CD4-positive, CD25-positive, alpha-beta regulatory T cell (primary cell): ENCODE results near the gene EPHA2. TPM values are rescaled to one million over a fixed set of nuclear protein-coding genes. Genes with fewer than 3 reads are reported as not detected.

ENCODE experiments used
- ATAC-seq, 2 donors: fragments of 150-1000 bp; cut with Tn5 transposase; one replicate each; pipeline ENCODE4 v1.10.0; 2021; ENCODE audit warnings: low read depth in 2 of 2, moderate number of reproducible peaks in 2 of 2, moderate library complexity in 1 of 2
- DNase-seq, 3 donors: peaks; one replicate each; pipeline versions ENCODE4 v3.0.0 to v3.0.0-alpha.2; 2012 to 2022; ENCODE audit warnings: mixed read lengths in 1 of 3
- H3K27ac ChIP-seq: one replicate; pipeline ENCODE4 v1.7.0; 2013; ENCODE audit warnings: mild to moderate bottlenecking, low read length; ENCODE audit not compliant: insufficient read depth, poor library complexity, severe bottlenecking
- H3K27me3 ChIP-seq: one replicate; pipeline ENCODE4 v1.7.0; 2013; ENCODE audit warnings: low read length; ENCODE audit not compliant: control insufficient read depth, insufficient read depth
- H3K36me3 ChIP-seq: one replicate; pipeline ENCODE4 v1.7.0; 2013; ENCODE audit warnings: mild to moderate bottlenecking, low read length, moderate library complexity; ENCODE audit not compliant: control insufficient read depth, insufficient read depth
- H3K4me1 ChIP-seq: 2 replicates; pipeline ENCODE4 v1.7.0; 2013; ENCODE audit warnings: mild to moderate bottlenecking, low read length; ENCODE audit not compliant: insufficient read depth, control insufficient read depth, poor library complexity, severe bottlenecking
- H3K4me3 ChIP-seq: one replicate; pipeline ENCODE4 v1.7.0; 2013; ENCODE audit warnings: low read depth, mild to moderate bottlenecking, low read length, moderate library complexity
- H3K9me3 ChIP-seq, 2 experiments: 1 replicate in 1 of 2; 2 replicates in 1 of 2; pipeline ENCODE4 v1.7.0; 2013; ENCODE audit warnings: low read length in 2 of 2, mild to moderate bottlenecking in 1 of 2, moderate library complexity in 1 of 2; ENCODE audit not compliant: control insufficient read depth in 2 of 2
- H3K27ac Mint-ChIP-seq, 3 donors: one replicate each; pipeline ENCODE4 v1.8.0; 2020 to 2022; ENCODE audit warnings: mild to moderate bottlenecking in 3 of 3, mixed read lengths in 3 of 3, moderate library complexity in 2 of 3
- H3K27me3 Mint-ChIP-seq: one replicate; pipeline ENCODE4 v1.8.0; 2022; ENCODE audit warnings: mild to moderate bottlenecking, mixed read lengths
- H3K36me3 Mint-ChIP-seq: one replicate; pipeline ENCODE4 v1.8.0; 2020; ENCODE audit warnings: mixed read lengths
- H3K4me1 Mint-ChIP-seq, 4 donors: one replicate each; pipeline ENCODE4 v1.8.0; 2020 to 2022; ENCODE audit warnings: mixed read lengths in 4 of 4, mild to moderate bottlenecking in 1 of 4
- H3K4me3 Mint-ChIP-seq, 4 donors: one replicate each; pipeline ENCODE4 v1.8.0; 2020 to 2022; ENCODE audit warnings: mild to moderate bottlenecking in 4 of 4, mixed read lengths in 4 of 4, moderate library complexity in 3 of 4
- H3K9me3 Mint-ChIP-seq, 7 donors: one replicate each; pipeline ENCODE4 v1.8.0; 2020 to 2022; ENCODE audit warnings: mixed read lengths in 7 of 7, mild to moderate bottlenecking in 3 of 7, moderate library complexity in 2 of 7
- polyA plus RNA-seq, 4 donors: library from polyadenylated mRNA; unstranded; fragments of 300-500 nt; fragmentation: Illumina TruSeq; gene quantifications; one replicate each; pipeline ENCODE4 v1.2.3, GENCODE V29; 2021
- total RNA-seq: library from RNA; stranded (reverse); gene quantifications from one replicate; pipeline ENCODE4 v1.2.3, GENCODE V29; 2022

The EPHA2 gene
- total RNA-seq: not detected
- not detected for polyA plus RNA-seq

DNA sequence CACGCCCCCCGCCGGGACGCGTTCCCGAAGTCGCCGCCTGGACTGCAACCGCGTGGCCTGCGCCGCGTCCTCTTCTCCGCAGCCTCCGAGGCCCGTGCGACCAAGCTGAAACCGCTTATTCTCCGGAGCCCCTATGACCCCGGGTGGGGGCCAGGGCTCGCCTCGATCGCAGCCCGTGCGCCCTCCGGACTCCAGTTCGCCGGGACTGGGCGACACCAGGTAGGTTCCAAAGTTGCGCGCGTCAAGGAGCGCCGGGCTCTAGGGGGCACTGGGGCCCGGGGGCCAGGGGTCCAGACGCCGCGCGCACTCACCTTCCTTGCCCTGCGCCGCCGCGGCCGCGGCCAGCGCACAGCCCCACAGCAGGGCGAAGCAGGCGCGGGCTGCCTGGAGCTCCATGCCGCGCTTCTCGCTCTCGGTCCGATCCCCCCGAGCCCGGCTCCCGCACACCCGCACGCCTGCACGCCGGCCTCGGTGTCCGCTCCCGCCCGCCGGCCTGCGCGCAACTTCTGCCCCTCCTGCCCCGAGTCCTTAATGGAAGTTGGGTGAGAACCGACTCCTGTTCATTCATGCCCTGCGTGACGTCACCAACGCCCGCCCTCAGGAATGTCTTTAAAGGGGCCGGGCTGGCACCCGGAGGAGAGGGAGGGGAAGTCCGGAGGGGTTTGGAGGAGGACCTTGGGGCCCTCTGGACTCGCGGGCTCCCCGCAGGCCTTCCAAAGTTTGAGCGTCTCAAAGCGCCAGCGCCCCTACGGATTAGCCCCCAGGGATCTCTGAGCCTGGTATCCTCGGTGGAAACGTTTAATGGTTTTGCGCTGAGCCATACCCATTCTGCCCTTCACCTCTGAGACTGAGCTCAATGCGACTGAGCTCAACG, at the start of gene EPHA2:
TSS of gene EPHA2 (minus strand) at position 533 of the 874 bp plus-strand sequence. CDS start at position 396, 137 bp downstream.
- no peak for ATAC-seq
- H3K27me3 ChIP-seq: peaks cover 3% of the 10 kb centered on the region

DNA sequence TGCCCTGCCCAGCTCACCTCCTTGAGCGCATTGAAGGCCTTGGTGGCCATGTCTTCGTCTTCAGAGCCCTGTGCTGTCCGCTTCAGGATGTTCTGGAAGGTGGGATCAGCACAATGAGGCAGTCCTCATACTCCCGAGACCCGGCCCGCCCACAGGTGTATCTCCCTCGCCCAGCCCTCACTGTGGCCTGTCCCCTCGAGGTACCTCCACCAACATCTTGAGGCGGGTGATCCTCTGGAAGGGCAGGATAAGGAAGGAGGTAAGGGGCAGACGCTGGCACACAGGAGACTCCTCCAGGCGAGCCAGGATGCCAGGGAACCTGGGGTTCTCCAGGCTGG, 49.4 kb upstream of the EPHA2 start:
- H3K27me3 Mint-ChIP-seq: peaks cover 4% of the 10 kb centered on the region
- Histone ChIP-seq H3K36me3 (peaks cover 9% of the 10 kb centered on the region), H3K27me3 (no peaks in the 10 kb centered on the region), H3K4me3 (no peak overlapping the region), H3K27ac (no peak overlapping the region), H3K4me1 (peaks cover 14% of the 10 kb centered on the region), H3K9me3 (no peaks in the 10 kb centered on the region)
- H3K4me1 Mint-ChIP-seq: peaks cover 0 to 23% (median 12%) of the 10 kb centered on the region in 4 donors
- no peaks in the 10 kb centered on the region for H3K9me3 Mint-ChIP-seq
- peak overlapping the region in 1 of 4 donors; percentile 31 for H3K4me3 Mint-ChIP-seq
- H3K36me3 Mint-ChIP-seq: peaks cover 11% of the 10 kb centered on the region
- DNase-seq (no peak), ATAC-seq (no peak)
- H3K27ac Mint-ChIP-seq: no peak overlapping the region

More for the DNA sequence above, at the start of gene EPHA2:
- peak within 1 kb of the TSS; percentile 69 to 91 (median 78) for H3K4me3 Mint-ChIP-seq
- no peaks in the 10 kb centered on the region for H3K9me3 ChIP-seq
- peaks cover 15% of the 10 kb centered on the region for H3K27me3 Mint-ChIP-seq
- H3K4me1 ChIP-seq: peaks cover 44% of the 10 kb centered on the region
- no peak for DNase-seq
- no peaks in the 10 kb centered on the region for H3K36me3 Mint-ChIP-seq
- no peaks in the 10 kb centered on the region for H3K36me3 ChIP-seq
- H3K27ac ChIP-seq: no peak within 1 kb of the TSS
- H3K27ac Mint-ChIP-seq: peak within 1 kb of the TSS in 1 of 3 donors; percentile 72
- H3K9me3 Mint-ChIP-seq: no peaks in the 10 kb centered on the region
- H3K4me3 ChIP-seq: no peak within 1 kb of the TSS
- H3K4me1 Mint-ChIP-seq: peaks cover 5 to 56% (median 19%) of the 10 kb centered on the region in 4 donors

DNA sequence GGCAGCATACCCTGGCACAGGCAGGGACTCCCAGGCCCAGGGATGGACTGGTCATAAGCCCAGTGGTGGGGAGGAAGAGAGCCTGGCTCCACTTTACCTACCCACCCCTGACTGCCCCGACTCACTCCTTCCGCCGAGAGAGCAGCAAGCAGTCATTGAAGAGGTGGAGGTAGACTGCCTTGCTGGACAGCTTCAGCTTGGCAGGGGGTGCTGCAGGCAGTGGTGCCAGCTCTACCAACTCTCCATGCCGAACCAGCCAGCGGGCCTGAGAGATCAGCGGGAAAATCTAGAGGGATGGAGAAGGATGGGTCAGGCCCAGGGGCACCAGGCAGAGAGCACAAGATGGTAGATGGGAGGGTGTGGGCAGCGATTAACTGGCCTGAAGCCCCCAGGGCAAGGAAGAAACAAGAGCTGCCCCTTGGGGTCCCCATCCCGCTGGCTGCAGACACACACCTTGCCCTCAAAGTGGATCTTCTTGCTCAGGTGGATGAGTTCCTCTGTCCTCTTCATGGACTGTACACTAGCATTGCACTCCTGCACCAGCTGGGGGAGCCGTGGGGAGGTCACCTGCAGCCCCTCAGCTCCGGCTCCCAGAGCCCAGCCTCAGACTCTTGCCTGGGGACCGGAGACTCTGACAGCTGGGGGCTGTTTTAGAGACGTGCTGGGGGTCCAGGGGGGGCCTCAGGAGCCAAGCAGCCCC, 48.9 kb upstream of the EPHA2 start:
- DNase-seq: peak in 1 of 3 donors; percentile 49
- H3K9me3 ChIP-seq: no peaks in the 10 kb centered on the region
- Mint-ChIP-seq H3K36me3 (peaks cover 11% of the 10 kb centered on the region), H3K27me3 (peaks cover 4% of the 10 kb centered on the region), H3K4me3 (peak overlapping the region in 3 of 4 donors; percentile 27 to 35 (median 31)), H3K27ac (peak overlapping the region in 1 of 3 donors; percentile 43), H3K4me1 (peaks cover 0 to 23% (median 12%) of the 10 kb centered on the region in 4 donors), H3K9me3 (no peaks in the 10 kb centered on the region)
- peaks cover 9% of the 10 kb centered on the region for H3K36me3 ChIP-seq
- H3K27me3 ChIP-seq: no peaks in the 10 kb centered on the region
- peaks cover 14% of the 10 kb centered on the region for H3K4me1 ChIP-seq
- H3K27ac ChIP-seq: no peak overlapping the region
- no peak overlapping the region for H3K4me3 ChIP-seq
- ATAC-seq: no peak

DNA sequence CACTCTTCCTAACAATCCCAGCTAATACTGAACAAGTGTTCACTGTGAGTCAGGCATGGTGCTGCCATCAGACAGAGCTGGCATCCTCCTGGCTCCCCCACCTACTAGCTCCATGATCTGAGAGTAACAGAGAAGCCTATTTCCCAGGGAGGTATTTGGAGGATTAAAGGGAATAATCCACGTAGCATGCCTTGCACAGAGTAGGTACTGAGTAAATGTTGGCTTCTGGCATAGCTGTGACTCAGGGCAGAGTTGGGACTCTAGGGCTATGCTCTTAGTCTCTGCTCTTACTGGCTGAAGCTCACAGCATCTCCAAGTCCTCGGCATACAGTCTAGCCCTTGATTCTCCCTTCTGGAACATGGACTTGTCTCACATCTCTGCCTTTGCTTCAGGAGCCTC, 48.3 kb upstream of the EPHA2 start:
- H3K27ac Mint-ChIP-seq: no peak overlapping the region
- peaks cover under 1% of the 10 kb centered on the region for H3K27me3 Mint-ChIP-seq
- H3K9me3 Mint-ChIP-seq: no peaks in the 10 kb centered on the region
- H3K36me3 ChIP-seq: peaks cover 9% of the 10 kb centered on the region
- H3K27ac ChIP-seq: no peak overlapping the region
- H3K4me1 ChIP-seq: peaks cover 14% of the 10 kb centered on the region
- DNase-seq: no peak
- H3K4me1 Mint-ChIP-seq: peaks cover 0 to 19% (median 13%) of the 10 kb centered on the region in 4 donors
- no peaks in the 10 kb centered on the region for H3K9me3 ChIP-seq
- H3K4me3 Mint-ChIP-seq: peak overlapping the region in 2 of 4 donors; percentile 27 to 35
- peaks cover 11% of the 10 kb centered on the region for H3K36me3 Mint-ChIP-seq
- no peak for ATAC-seq
- H3K27me3 ChIP-seq: no peaks in the 10 kb centered on the region
- H3K4me3 ChIP-seq: no peak overlapping the region

DNA sequence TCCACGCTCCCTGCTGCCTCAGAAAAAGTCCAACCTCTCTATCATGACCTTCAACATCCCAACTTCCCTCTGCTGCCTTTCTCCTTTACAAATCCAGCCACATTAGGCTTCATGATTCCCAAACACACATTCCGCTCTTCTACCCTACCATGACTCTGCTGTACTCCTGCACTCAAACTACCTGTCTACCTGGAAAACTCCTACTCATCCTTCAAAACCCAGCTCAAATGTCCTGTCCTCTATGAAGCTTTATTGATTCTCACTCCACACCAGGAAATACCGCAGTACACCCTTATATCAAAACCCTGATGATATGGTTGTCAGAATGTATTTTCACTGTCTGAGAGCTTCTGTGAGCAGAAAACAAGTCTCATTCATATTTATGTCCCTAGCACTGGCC, 47.7 kb upstream of the EPHA2 start:
- H3K36me3 ChIP-seq: peaks cover 9% of the 10 kb centered on the region
- H3K4me3 Mint-ChIP-seq: no peak overlapping the region
- ATAC-seq: no peak

DNA sequence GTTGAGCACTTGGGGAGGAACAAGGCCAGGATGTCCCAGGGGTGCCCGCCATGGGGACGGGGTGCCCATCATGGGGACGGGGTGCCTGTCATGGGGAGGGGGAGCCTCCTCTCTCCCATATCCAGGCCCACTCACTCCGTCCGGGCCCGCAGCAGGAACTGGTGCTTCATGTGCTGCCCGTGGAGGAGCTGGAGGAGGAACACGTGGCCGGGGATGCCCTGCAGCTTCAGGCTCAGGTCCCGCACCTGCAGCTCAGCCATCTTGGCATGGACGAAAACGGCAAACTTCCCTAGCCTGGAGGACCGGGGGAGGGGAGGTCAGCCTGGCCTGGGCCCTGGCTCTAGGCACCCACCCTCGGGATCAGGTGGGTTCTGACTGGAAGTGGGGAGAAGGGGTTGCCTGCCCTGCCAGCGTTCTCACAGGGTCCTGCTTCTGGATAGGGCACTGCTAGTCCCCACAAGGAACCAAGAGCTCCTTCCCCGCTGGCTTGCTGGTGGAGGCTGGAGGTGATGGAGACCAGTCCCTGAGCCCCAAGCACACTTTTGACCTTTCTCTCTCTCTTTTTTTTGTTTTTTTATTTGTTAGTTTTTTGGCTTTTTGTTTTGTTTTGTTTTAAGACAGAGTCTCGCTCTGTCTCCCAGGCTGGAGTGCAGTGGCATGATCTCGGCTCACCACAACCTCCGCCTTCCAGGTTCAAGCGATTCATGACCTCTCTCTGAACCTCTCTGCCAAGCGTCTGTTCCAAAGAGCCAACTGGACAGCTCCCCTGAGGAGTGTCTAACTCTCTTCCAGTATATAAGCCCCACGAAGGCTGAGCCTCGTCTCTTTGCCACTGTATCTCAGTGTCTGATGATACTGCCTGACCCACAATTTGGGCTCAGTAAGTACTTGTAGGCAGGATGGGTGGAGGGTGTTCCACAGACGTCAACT, 46.7 kb upstream of the EPHA2 start:
- no peaks in the 10 kb centered on the region for H3K9me3 Mint-ChIP-seq
- H3K36me3 Mint-ChIP-seq: peaks cover 16% of the 10 kb centered on the region
- Histone ChIP-seq H3K4me3 (no peak overlapping the region), H3K27ac (no peak overlapping the region), H3K9me3 (no peaks in the 10 kb centered on the region), H3K36me3 (peaks cover 9% of the 10 kb centered on the region), H3K4me1 (peaks cover 14% of the 10 kb centered on the region), H3K27me3 (no peaks in the 10 kb centered on the region)
- peaks cover 0 to 18% (median 13%) of the 10 kb centered on the region in 4 donors for H3K4me1 Mint-ChIP-seq
- ATAC-seq (no peak), DNase-seq (no peak)
- peak overlapping the region in 1 of 3 donors; percentile 48 for H3K27ac Mint-ChIP-seq
- no peaks in the 10 kb centered on the region for H3K27me3 Mint-ChIP-seq
- H3K4me3 Mint-ChIP-seq: no peak overlapping the region

More for the DNA sequence above, 47.7 kb upstream of the EPHA2 start:
- peak overlapping the region in 2 of 3 donors; percentile 47 to 48 for H3K27ac Mint-ChIP-seq
- no peak overlapping the region for H3K27ac ChIP-seq
- DNase-seq: no peak
- H3K4me1 Mint-ChIP-seq: peaks cover 0 to 18% (median 13%) of the 10 kb centered on the region in 4 donors
- H3K4me3 ChIP-seq: no peak overlapping the region
- no peaks in the 10 kb centered on the region for H3K9me3 ChIP-seq
- no peaks in the 10 kb centered on the region for H3K27me3 Mint-ChIP-seq
- peaks cover 14% of the 10 kb centered on the region for H3K4me1 ChIP-seq
- H3K27me3 ChIP-seq: no peaks in the 10 kb centered on the region
- H3K9me3 Mint-ChIP-seq: no peaks in the 10 kb centered on the region
- peaks cover 16% of the 10 kb centered on the region for H3K36me3 Mint-ChIP-seq

DNA sequence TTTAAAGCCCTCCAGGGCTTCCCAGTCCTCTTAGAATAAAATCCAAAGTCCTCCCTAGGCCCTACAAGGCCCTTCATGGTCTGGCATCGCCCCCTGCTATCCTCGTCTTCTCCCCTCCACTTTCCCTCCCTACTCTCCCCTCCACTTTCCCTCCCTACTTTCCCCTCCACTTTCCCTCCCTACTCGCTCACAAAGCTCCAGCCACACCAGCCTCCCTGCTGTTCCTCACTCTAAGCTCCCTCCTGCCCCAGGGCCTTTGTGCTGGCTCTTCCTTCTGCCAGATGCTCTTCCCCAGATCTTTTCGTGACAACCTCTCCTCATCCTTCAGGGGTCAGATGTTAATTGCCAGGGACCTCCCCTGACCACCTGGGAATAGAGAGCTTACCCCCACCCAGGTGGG, 43.8 kb upstream of the EPHA2 start:
- Histone ChIP-seq H3K27ac (no peak overlapping the region), H3K27me3 (no peaks in the 10 kb centered on the region), H3K4me1 (no peaks in the 10 kb centered on the region), H3K36me3 (peaks cover 9% of the 10 kb centered on the region), H3K4me3 (no peak overlapping the region), H3K9me3 (no peaks in the 10 kb centered on the region)
- Mint-ChIP-seq H3K27me3 (no peaks in the 10 kb centered on the region), H3K27ac (no peak overlapping the region), H3K36me3 (peaks cover 16% of the 10 kb centered on the region), H3K4me1 (peaks cover 0 to 11% (median 6%) of the 10 kb centered on the region in 4 donors), H3K9me3 (no peaks in the 10 kb centered on the region), H3K4me3 (no peak overlapping the region)
- ATAC-seq (no peak), DNase-seq (no peak)
